ENCODE results near the gene MAPK12. TPM values are rescaled to one million over a fixed set of nuclear protein-coding genes. Genes with fewer than 3 reads are reported as not detected.

MAPK12 gene
- total RNA-seq, 1 donor from 2014 or later: 17.2 TPM

DNA sequence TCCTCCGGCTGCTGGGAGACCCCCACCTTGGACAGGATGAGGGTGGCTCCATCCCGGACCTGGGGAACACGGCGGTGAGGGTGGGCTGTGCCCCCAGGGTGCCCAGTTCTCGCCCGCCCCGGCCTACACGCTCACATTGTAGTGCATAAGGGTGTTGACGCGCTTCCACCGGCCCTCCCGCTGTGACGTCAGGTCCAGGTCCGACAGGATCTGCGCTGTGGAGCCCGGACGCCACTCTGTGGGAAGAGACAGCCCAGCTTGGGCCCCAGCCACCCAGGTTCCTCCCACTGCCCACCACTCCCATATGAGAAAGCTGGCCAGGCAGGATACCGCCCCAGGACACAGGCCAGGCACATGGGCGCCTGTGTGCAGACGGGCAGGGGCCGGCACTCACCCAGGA is 17.0 kb upstream of the MAPK12 start:
- no peak for DNase-seq
- intact Hi-C loops (cut with micrococcal nuclease): no loop called here
- Histone ChIP-seq H3K4me3 (no peak overlapping the region), H3K9me3 (replicated peaks) (no peaks in the 10 kb centered on the region), H3K27ac (replicated peaks) (no peak overlapping the region), H3K4me1 (peaks cover 29% of the 10 kb centered on the region), H3K27me3 (ENCODE audit: low read depth) (no peaks in the 10 kb centered on the region), H3K36me3 (peaks cover 85% of the 10 kb centered on the region)
- TF ChIP-seq, protein P1, sequence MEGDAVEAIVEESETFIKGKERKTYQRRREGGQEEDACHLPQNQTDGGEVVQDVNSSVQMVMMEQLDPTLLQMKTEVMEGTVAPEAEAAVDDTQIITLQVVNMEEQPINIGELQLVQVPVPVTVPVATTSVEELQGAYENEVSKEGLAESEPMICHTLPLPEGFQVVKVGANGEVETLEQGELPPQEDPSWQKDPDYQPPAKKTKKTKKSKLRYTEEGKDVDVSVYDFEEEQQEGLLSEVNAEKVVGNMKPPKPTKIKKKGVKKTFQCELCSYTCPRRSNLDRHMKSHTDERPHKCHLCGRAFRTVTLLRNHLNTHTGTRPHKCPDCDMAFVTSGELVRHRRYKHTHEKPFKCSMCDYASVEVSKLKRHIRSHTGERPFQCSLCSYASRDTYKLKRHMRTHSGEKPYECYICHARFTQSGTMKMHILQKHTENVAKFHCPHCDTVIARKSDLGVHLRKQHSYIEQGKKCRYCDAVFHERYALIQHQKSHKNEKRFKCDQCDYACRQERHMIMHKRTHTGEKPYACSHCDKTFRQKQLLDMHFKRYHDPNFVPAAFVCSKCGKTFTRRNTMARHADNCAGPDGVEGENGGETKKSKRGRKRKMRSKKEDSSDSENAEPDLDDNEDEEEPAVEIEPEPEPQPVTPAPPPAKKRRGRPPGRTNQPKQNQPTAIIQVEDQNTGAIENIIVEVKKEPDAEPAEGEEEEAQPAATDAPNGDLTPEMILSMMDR (IDR thresholded peaks at IDR 0.05; ENCODE audit: borderline replicate concordance): no peak

DNA sequence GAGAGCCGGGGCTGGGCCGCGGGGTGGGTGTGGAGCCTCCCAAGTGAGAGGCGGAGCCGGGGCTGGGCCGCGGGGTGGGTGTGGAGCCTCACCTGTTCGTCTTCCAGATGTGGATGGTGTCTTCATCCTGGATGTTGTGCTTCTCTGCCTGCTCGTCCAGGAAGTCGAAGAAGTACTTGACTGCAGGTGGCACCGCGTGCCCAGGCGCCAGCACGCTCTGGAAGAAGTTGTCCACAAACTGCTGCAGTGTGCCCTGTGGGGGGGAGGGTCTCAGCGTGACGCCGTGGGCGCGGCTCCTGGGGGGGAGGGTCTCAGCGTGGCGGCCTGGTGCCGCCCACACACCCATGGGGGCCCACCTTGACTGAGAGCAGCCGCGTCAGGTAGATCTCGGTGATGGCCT is 16.3 kb upstream of the MAPK12 start:
- peaks cover 27% of the 10 kb centered on the region for H3K4me1 ChIP-seq
- no peak for DNase-seq
- H3K9me3 ChIP-seq (replicated peaks): no peaks in the 10 kb centered on the region
- no peaks in the 10 kb centered on the region for H3K27me3 ChIP-seq (ENCODE audit: low read depth)
- intact Hi-C loops (cut with micrococcal nuclease): no loop called here
- H3K4me3 ChIP-seq: no peak overlapping the region
- peaks cover 78% of the 10 kb centered on the region for H3K36me3 ChIP-seq
- no peak overlapping the region for H3K27ac ChIP-seq (replicated peaks)
- TF ChIP-seq, protein P1 (IDR thresholded peaks at IDR 0.05; ENCODE audit: borderline replicate concordance): no peak

DNA sequence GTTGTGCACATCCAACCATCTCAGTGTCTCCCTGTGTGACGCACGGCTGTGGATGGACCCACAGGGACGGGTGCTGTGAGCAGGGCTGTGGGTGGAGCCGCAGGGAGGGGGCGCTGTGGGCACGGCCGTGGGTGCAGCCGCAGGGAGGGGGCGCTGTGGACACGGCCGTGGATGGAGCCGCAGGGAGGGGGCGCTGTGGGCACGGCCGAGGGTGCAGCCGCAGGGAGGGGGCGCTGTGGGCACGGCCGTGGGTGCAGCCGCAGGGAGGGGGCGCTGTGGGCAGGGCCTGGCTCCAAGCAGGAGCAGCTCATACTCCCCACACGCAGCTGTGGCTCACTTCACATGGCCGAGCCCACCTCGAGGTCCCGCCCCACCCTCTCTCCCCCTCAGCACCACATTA is 14.7 kb upstream of the MAPK12 start:
- H3K36me3 ChIP-seq: peaks cover 62% of the 10 kb centered on the region
- peak overlapping the region; percentile 36 for H3K27ac ChIP-seq (replicated peaks)
- peaks cover 25% of the 10 kb centered on the region for H3K4me1 ChIP-seq
- peaks cover 11% of the 10 kb centered on the region for H3K27me3 ChIP-seq (ENCODE audit: low read depth)
- intact Hi-C loops (cut with micrococcal nuclease): no loop called here
- no peaks in the 10 kb centered on the region for H3K9me3 ChIP-seq (replicated peaks)
- H3K4me3 ChIP-seq: no peak overlapping the region
- TF ChIP-seq, protein P1 (IDR thresholded peaks at IDR 0.05; ENCODE audit: borderline replicate concordance): peak; percentile 67
- DNase-seq: peak; percentile 68

DNA sequence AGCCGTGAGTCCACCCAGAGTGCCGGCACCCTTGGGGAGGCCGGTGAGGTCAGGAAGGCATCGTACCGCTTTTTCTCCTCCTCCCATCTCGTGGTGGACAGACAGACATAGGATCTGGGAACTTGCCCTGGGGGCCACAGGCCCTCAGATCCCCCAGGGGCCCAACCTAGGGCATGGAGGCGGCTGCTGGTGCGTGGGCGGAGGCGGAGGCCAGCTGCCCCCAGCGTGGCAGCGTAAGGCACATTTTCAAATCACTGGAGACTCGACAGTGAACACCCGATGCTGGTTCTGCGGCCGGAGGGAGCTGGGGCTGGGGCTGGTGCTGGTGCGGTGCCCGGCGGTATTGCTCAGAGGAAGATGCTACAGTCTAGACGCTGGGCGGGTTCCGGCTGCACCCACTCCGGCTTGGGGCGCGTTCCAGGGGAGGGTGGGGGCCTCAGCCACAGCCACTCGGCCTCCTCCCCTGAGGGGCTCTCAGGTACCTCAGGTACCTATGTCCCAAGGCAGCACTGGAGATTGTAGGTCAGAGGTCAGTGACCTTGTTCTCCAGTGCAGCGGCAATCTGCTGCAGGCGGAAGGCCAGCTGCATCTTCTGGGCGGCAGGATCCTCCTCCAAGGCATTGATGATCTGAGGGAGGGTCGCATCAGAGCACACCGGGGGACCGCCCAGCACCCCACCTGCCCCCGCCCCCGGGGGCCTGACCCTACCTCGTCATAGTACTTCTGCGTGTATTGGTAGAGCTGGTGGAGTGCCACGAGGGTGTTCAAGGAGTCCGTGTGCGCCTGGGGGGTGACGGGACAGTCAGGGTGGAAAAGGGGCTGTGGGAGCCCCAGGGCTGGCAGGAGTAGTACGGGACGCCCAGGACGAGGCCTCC is 13.9 kb upstream of the MAPK12 start:
- TF ChIP-seq, protein P1 (IDR thresholded peaks at IDR 0.05; ENCODE audit: borderline replicate concordance): no peak
- Histone ChIP-seq H3K9me3 (replicated peaks) (no peaks in the 10 kb centered on the region), H3K27ac (replicated peaks) (peak overlapping the region; percentile 36), H3K4me3 (no peak overlapping the region), H3K4me1 (peaks cover 33% of the 10 kb centered on the region), H3K27me3 (ENCODE audit: low read depth) (peaks cover 11% of the 10 kb centered on the region), H3K36me3 (peaks cover 55% of the 10 kb centered on the region)
- no peak for DNase-seq
- intact Hi-C loops (cut with micrococcal nuclease): no loop called here

DNA sequence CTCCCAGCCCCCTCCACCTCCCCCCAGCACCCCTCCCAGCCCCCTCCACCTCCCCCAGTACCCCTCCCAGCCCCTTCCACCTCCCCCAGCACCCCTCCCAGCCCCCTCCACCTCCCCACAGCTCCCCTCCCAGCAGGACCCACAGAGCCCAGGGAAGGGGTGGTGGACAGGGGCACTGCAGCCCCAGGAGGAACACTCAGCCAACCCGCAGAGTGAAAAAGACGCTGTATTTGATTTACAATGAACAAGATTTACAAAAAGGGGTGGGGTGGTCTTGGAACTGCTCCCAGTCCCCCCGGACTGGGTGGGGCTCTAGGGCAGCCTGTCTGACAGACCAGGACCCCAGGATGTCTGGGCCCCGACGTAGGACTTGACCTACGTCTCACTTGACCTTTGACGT is 13.3 kb upstream of the MAPK12 start:
- Histone ChIP-seq H3K9me3 (replicated peaks) (no peaks in the 10 kb centered on the region), H3K36me3 (peaks cover 48% of the 10 kb centered on the region), H3K4me3 (no peak overlapping the region), H3K4me1 (peaks cover 37% of the 10 kb centered on the region), H3K27me3 (ENCODE audit: low read depth) (peaks cover 11% of the 10 kb centered on the region), H3K27ac (replicated peaks) (no peak overlapping the region)
- intact Hi-C loops (cut with micrococcal nuclease): loop anchor here (5.0 kb wide), 1 partner anchor 53 kb away; the partner anchor contains the start of gene DENND6B
- TF ChIP-seq, protein P1 (IDR thresholded peaks at IDR 0.05; ENCODE audit: borderline replicate concordance): no peak
- no peak for DNase-seq

All from left ventricle myocardium inferior (tissue), 1 donor.